Midbrain (tissue), 1 donor: ENCODE data around the gene GLI3.
A peak's percentile ranks its signal among the peaks of the same experiment; 100 is the strongest.

Source experiments
- DNase-seq: peaks from one replicate; lab custom pipeline; 2025; lab: John Stamatoyannopoulos, UW

Gene GLI3

GRCh38 chr7:41971640-41972187 is 265.3 kb downstream of the GLI3 start:
- no peak for DNase-seq

GRCh38 chr7:41970941-41971340 is 266.1 kb downstream of the GLI3 start:
- no peak for DNase-seq

- no peak for DNase-seq
Observed at GRCh38 chr7:41969561-41970105, 267.4 kb downstream of the GLI3 start.

GRCh38 chr7:41967156-41967555 is 269.9 kb downstream of the GLI3 start:
- DNase-seq = no peak

- no peak for DNase-seq
Observed at GRCh38 chr7:41965951-41966505, 271.0 kb downstream of the GLI3 start.

- DNase-seq = no peak
Observed at GRCh38 chr7:41964849-41965745, 271.9 kb downstream of the GLI3 start.

- no peak for DNase-seq
Observed at GRCh38 chr7:41964183-41964753, 272.7 kb downstream of the GLI3 start.

- DNase-seq = no peak
Observed at GRCh38 chr7:41956705-41957104, 280.3 kb downstream of the GLI3 start.

- DNase-seq = peak; percentile 81
Observed at GRCh38 chr7:41955893-41956675, 280.9 kb downstream of the GLI3 start.

GRCh38 chr7:41955451-41955850 is 281.6 kb downstream of the GLI3 start:
- DNase-seq = no peak

- no peak for DNase-seq
Observed at GRCh38 chr7:41954976-41955375, 282.0 kb downstream of the GLI3 start.

GRCh38 chr7:41948503-41948902 is 288.5 kb downstream of the GLI3 start:
- DNase-seq = no peak

GRCh38 chr7:41943094-41943577 is 293.9 kb downstream of the GLI3 start:
- DNase-seq = peak; percentile 81

GRCh38 chr7:41942468-41943093 is 294.4 kb downstream of the GLI3 start:
- DNase-seq = no peak

- peak; percentile 86 for DNase-seq
Observed at GRCh38 chr7:41940760-41941343, 296.2 kb downstream of the GLI3 start.

- DNase-seq = no peak
Observed at GRCh38 chr7:41938371-41938770, 298.6 kb downstream of the GLI3 start.

- DNase-seq = no peak
Observed at GRCh38 chr7:41933427-41933826, 303.6 kb downstream of the GLI3 start.

GRCh38 chr7:41931263-41931646 is 305.8 kb downstream of the GLI3 start:
- no peak for DNase-seq

GRCh38 chr7:41930538-41931262 is 306.3 kb downstream of the GLI3 start:
- no peak for DNase-seq

- no peak for DNase-seq
Observed at GRCh38 chr7:41928781-41929180, 308.2 kb downstream of the GLI3 start.
